HepG2 (cell line): ENCODE data around the gene CITED4.

Source experiments
- DNMT1 ChIP-seq: sonication (generic); formaldehyde crosslinking; IDR thresholded peaks from 2 replicates; pipeline ENCODE4 v1.5.1; 2020; ENCODE audit warnings: mild to moderate bottlenecking, missing genetic modification reagents
- EZH2 ChIP-seq: conservative IDR thresholded peaks from 2 replicates; pipeline ENCODE4 v1.6.1; 2012; ENCODE audit warnings: mild to moderate bottlenecking, low read depth, low read length, moderate library complexity
- FOXK2 ChIP-seq: fragments of 450-650 bp; IDR thresholded peaks from 2 replicates; pipeline ENCODE4 v1.6.1; 2016
- HMGA1 ChIP-seq: sonication (generic); formaldehyde crosslinking; conservative IDR thresholded peaks from 2 replicates; pipeline ENCODE4 v1.4.0; 2020; ENCODE audit warnings: missing genetic modification reagents
- HNRNPH1 ChIP-seq: fragments of 200-400 bp; formaldehyde crosslinking; optimal IDR thresholded peaks from 2 replicates; pipeline ENCODE3; 2017; ENCODE audit warnings: mild to moderate bottlenecking, low read depth, low read length
- SPEN ChIP-seq: sonication (generic); formaldehyde crosslinking; IDR thresholded peaks from 2 replicates; pipeline ENCODE4 v1.5.1; 2020; ENCODE audit warnings: low read depth, mild to moderate bottlenecking, missing genetic modification reagents
- TAF1 ChIP-seq: sonication (generic); formaldehyde crosslinking; IDR thresholded peaks from 2 replicates; pipeline ENCODE4 v1.4.0; 2020; ENCODE audit warnings: missing genetic modification reagents
- ZNF354B ChIP-seq: sonication (generic); formaldehyde crosslinking; IDR thresholded peaks from 2 replicates; pipeline ENCODE4 v1.8.0; 2022; ENCODE audit warnings: mild to moderate bottlenecking, missing genetic modification reagents
- ZNF562 ChIP-seq: sonication (generic); formaldehyde crosslinking; IDR thresholded peaks from 2 replicates; pipeline ENCODE4 v1.8.0; 2022; ENCODE audit warnings: missing genetic modification reagents, borderline replicate concordance
- TF ChIP-seq, protein P1 (sequence below): sonication (generic); formaldehyde crosslinking; IDR thresholded peaks from 2 replicates; pipeline ENCODE4 v1.5.0; 2020; ENCODE audit warnings: mild to moderate bottlenecking, missing genetic modification reagents, moderate library complexity
- TF ChIP-seq, protein P2 (sequence below): sonication (generic); formaldehyde crosslinking; IDR thresholded peaks from 2 replicates; pipeline ENCODE4 v1.4.0; 2020; ENCODE audit warnings: missing genetic modification reagents
- TF ChIP-seq, protein P3 (sequence below): IDR thresholded peaks from 2 replicates; pipeline ENCODE4 v1.6.1; 2016; ENCODE audit warnings: missing biosample characterization, missing genetic modification reagents, low read depth
- TF ChIP-seq, protein P4 (sequence below): sonication (generic); formaldehyde crosslinking; IDR thresholded peaks from 2 replicates; pipeline ENCODE4 v1.4.0; 2020; ENCODE audit warnings: missing genetic modification reagents

DNA sequence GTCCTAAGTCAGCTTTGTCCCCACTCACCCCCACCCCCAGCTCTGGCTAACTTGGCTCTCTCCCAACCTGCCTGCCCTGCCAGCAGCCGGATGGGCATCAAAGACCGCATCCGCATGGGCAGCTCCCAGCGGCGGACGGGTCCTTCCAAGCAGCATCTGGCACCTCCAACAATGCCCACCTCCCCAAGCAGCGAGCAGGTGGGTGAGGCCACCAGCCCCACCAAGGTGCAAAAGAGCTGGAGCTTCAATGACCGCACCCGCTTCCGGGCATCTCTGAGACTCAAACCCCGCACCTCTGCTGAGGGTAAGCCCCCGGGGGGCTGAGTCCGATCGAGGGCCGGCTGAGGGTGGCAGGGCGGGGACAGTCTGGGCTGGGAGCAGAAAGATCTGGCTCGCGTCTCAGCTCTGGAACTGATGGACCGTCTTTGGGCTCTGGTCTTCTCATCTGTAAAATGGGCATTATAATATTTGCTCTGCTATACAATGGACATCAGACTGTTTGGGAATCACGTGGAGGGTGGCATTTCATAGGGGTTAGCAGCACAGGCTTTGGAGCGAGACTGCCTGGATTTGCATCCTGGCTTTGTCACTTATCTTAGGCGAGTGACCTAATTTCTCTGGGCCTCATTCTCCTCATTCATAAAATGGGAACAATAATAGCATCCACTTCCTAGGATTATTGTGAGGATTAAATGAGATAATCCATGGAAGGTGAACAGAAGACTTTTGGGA, 31.0 kb downstream of the CITED4 start:
- TF ChIP-seq, protein P1, sequence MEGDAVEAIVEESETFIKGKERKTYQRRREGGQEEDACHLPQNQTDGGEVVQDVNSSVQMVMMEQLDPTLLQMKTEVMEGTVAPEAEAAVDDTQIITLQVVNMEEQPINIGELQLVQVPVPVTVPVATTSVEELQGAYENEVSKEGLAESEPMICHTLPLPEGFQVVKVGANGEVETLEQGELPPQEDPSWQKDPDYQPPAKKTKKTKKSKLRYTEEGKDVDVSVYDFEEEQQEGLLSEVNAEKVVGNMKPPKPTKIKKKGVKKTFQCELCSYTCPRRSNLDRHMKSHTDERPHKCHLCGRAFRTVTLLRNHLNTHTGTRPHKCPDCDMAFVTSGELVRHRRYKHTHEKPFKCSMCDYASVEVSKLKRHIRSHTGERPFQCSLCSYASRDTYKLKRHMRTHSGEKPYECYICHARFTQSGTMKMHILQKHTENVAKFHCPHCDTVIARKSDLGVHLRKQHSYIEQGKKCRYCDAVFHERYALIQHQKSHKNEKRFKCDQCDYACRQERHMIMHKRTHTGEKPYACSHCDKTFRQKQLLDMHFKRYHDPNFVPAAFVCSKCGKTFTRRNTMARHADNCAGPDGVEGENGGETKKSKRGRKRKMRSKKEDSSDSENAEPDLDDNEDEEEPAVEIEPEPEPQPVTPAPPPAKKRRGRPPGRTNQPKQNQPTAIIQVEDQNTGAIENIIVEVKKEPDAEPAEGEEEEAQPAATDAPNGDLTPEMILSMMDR, result no peak
- TF ChIP-seq ZNF562 (CRISPR knock-in tag) (no peak), SPEN (CRISPR knock-in tag) (no peak), HMGA1 (CRISPR knock-in tag) (no peak), EZH2 (no peak), DNMT1 (CRISPR knock-in tag) (no peak), HNRNPH1 (no peak), TAF1 (no peak), ZNF354B (CRISPR knock-in tag) (no peak), FOXK2 (no peak)
- TF ChIP-seq, protein P2, sequence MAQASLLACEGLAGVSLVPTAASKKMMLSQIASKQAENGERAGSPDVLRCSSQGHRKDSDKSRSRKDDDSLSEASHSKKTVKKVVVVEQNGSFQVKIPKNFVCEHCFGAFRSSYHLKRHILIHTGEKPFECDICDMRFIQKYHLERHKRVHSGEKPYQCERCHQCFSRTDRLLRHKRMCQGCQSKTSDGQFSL (CRISPR knock-in tag), result no peak
- TF ChIP-seq, protein P3, sequence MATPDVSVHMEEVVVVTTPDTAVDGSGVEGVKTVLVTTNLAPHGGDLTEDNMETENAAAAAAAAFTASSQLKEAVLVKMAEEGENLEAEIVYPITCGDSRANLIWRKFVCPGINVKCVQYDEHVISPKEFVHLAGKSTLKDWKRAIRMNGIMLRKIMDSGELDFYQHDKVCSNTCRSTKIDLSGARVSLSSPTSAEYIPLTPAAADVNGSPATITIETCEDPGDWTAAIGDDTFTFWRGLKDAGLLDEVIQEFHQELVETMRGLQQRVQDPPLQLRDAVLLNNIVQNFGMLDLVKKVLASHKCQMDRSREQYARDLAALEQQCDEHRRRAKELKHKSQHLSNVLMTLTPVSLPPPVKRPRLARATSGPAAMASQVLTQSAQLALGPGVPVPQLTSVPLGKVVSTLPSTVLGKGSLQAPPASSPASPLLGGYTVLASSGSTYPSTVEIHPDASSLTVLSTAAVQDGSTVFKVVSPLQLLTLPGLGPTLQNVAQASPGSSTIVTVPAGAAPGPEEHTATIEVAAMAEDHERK (CRISPR knock-in tag), result no peak
- TF ChIP-seq, protein P4, sequence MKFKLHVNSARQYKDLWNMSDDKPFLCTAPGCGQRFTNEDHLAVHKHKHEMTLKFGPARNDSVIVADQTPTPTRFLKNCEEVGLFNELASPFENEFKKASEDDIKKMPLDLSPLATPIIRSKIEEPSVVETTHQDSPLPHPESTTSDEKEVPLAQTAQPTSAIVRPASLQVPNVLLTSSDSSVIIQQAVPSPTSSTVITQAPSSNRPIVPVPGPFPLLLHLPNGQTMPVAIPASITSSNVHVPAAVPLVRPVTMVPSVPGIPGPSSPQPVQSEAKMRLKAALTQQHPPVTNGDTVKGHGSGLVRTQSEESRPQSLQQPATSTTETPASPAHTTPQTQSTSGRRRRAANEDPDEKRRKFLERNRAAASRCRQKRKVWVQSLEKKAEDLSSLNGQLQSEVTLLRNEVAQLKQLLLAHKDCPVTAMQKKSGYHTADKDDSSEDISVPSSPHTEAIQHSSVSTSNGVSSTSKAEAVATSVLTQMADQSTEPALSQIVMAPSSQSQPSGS (CRISPR knock-in tag), result no peak
